K562 (cell line): ENCODE measurements around the gene RSPH9. TPM values are rescaled to one million over a fixed set of nuclear protein-coding genes. Genes with fewer than 3 reads are reported as not detected.

ENCODE experiments used
- CHD2 ChIP-seq: IDR thresholded peaks from 2 replicates; pipeline ENCODE4 v1.6.1; 2011; ENCODE audit warnings: low read depth, low read length
- DDX20 ChIP-seq: fragments of 450-650 bp; IDR thresholded peaks from 2 replicates; pipeline ENCODE4 v1.6.1; 2016; ENCODE audit warnings: missing genetic modification characterization, low read depth, mild to moderate bottlenecking, missing compliant biosample characterization, moderate library complexity
- GATA2 ChIP-seq: sonication (generic); formaldehyde crosslinking; IDR thresholded peaks from 2 replicates; pipeline ENCODE4 v1.4.0; 2020; ENCODE audit warnings: mild to moderate bottlenecking, missing genetic modification reagents
- MAX ChIP-seq: sonication (generic); formaldehyde crosslinking; IDR thresholded peaks from 2 replicates; pipeline ENCODE4 v1.9.0; 2022; ENCODE audit warnings: mild to moderate bottlenecking, missing genetic modification reagents
- MED1 ChIP-seq: sonication (generic); formaldehyde crosslinking; IDR thresholded peaks from 2 replicates; pipeline ENCODE4 v1.8.1; 2023; ENCODE audit warnings: missing genetic modification reagents, borderline replicate concordance
- MLLT1 ChIP-seq, 2 experiments: fragments of 450-650 bp; IDR thresholded peaks; 2 replicates each; pipeline ENCODE4 v1.6.1; 2016
- POLR2A ChIP-seq: fragments of 450-650 bp; conservative IDR thresholded peaks from 2 replicates; pipeline ENCODE4 v1.6.1; 2016
- POLR2AphosphoS5 ChIP-seq: IDR thresholded peaks from 2 replicates; pipeline ENCODE4 v1.6.1; 2011; ENCODE audit warnings: mild to moderate bottlenecking, low read depth, low read length, moderate library complexity; ENCODE audit not compliant: control insufficient read depth, insufficient read depth
- TCF3 ChIP-seq: sonication (generic); formaldehyde crosslinking; IDR thresholded peaks from 2 replicates; pipeline ENCODE4 v1.4.0; 2020; ENCODE audit warnings: mild to moderate bottlenecking, missing genetic modification reagents
- ZNF239 ChIP-seq: fragments of 250-450 bp; sonication (Bioruptor Pico); IDR thresholded peaks from 2 replicates; pipeline ENCODE4 v1.4.0; 2020; ENCODE audit warnings: mild to moderate bottlenecking
- ZNF407 ChIP-seq: fragments of 450-650 bp; IDR thresholded peaks from 2 replicates; pipeline ENCODE4 v1.6.1; 2016; ENCODE audit warnings: low read depth
- polyA plus RNA-seq, 8 experiments: library from polyadenylated mRNA; depleted of rRNA in 4 of 8; stranded (reverse) in 5 of 8; unstranded in 3 of 8; fragments of >200 nt; fragmentation: Nextera tagmentation in 2 of 8; fragmentation: Illumina TruSeq in 1 of 8; extraction: Ambion mirVana in 2 of 8; extraction: Trizol in 1 of 8; gene quantifications; 2 replicates each; pipeline versions ENCODE4 v1.2.1 to v1.2.3, GENCODE V29; 2011 to 2014; ENCODE audit warnings: inconsistent platforms in 1 of 8, missing spikeins in 1 of 8
- total RNA-seq, 7 experiments: library from RNA; depleted of rRNA in 6 of 7; stranded (reverse); fragments of >200 nt in 6 of 7; fragmentation: Illumina TruSeq in 2 of 7; extraction: Trizol in 2 of 7; gene quantifications; 2 replicates each; pipeline versions ENCODE4 v1.2.1 to v1.2.3, GENCODE V29; 2011 to 2021; ENCODE audit warnings: low replicate concordance in 1 of 7

Gene RSPH9
- total and polyA plus RNA-seq, 9 of the 15 experiments (the other 6 are each of a cell fraction or from before 2014, with no cell fraction given) = 0.05 to 0.60 (median 0.39) TPM; not detected in 6

GRCh38 chr6:43671011-43671800 is 26.4 kb downstream of the RSPH9 start (continued):
- TF ChIP-seq CHD2 (no peak), ZNF239 (CRISPR knock-in tag) (no peak), ZNF407 (no peak), TCF3 (CRISPR knock-in tag) (no peak), GATA2 (CRISPR knock-in tag) (no peak), MLLT1 (IDR thresholded peaks at IDR 0.05) (no peak), POLR2AphosphoS5 (peak; percentile 14; the same call in 1 of the 2 replicates), MAX (CRISPR knock-in tag) (no peak), POLR2A (peak; percentile 26; the same call in 1 of the 2 replicates), MED1 (no peak), DDX20 (tag) (no peak)
